ENCODE results near the gene SUMO1. TPM values are rescaled to one million over a fixed set of nuclear protein-coding genes. Genes with fewer than 3 reads are reported as not detected.
"Not testable (repeated sequence)": the region's sequence is repeated elsewhere in the genome, so short reads cannot be mapped to it uniquely, and the experiment has no call there.

SUMO1 gene
- total RNA-seq, 1 donor from 2014 or later = 65.2 TPM

GRCh38 chr2:202261531-202261930 lies 23.1 kb upstream of the SUMO1 start:
- Histone ChIP-seq H3K4me3 (ENCODE audit: low read length in 3 of 3) (no peak overlapping the region), H3K36me3 (ENCODE audit: control insufficient read depth in 3 of 3, insufficient read depth in 3 of 3, low read length in 3 of 3) (no peaks in the 10 kb centered on the region), H3K4me1 (ENCODE audit: control insufficient read depth in 3 of 3, insufficient read depth in 3 of 3, low read length in 3 of 3) (no peaks in the 10 kb centered on the region), H3K27me3 (ENCODE audit: control insufficient read depth in 3 of 3, insufficient read depth in 3 of 3, low read length in 3 of 3) (no peaks in the 10 kb centered on the region), H3K9me3 (ENCODE audit: control insufficient read depth in 3 of 3, low read length in 3 of 3) (no peaks in the 10 kb centered on the region), H3K9ac (ENCODE audit: low read depth in 1 of 3, low read length in 3 of 3) (no peak overlapping the region), H3K27ac (ENCODE audit: low read depth, low read length) (no peak overlapping the region)

GRCh38 chr2:202251494-202251893 lies 13.1 kb upstream of the SUMO1 start:
- no peak overlapping the region for H3K4me3 ChIP-seq (ENCODE audit: low read length in 3 of 3)
- H3K27ac ChIP-seq (ENCODE audit: low read depth, low read length) = peak overlapping the region; percentile 52
- no peaks in the 10 kb centered on the region for H3K27me3 ChIP-seq (ENCODE audit: control insufficient read depth in 3 of 3, insufficient read depth in 3 of 3, low read length in 3 of 3)
- peaks cover 0 to 8% (median 0%) of the 10 kb centered on the region in 3 donors for H3K4me1 ChIP-seq (ENCODE audit: control insufficient read depth in 3 of 3, insufficient read depth in 3 of 3, low read length in 3 of 3)
- H3K9ac ChIP-seq (ENCODE audit: low read depth in 1 of 3, low read length in 3 of 3) = no peak overlapping the region
- no peaks in the 10 kb centered on the region for H3K36me3 ChIP-seq (ENCODE audit: control insufficient read depth in 3 of 3, insufficient read depth in 3 of 3, low read length in 3 of 3)
- H3K9me3 ChIP-seq (ENCODE audit: control insufficient read depth in 3 of 3, low read length in 3 of 3) = no peaks in the 10 kb centered on the region

GRCh38 chr2:202249521-202250253 lies 11.3 kb upstream of the SUMO1 start:
- Histone ChIP-seq H3K27me3 (ENCODE audit: control insufficient read depth in 3 of 3, insufficient read depth in 3 of 3, low read length in 3 of 3) (no peaks in the 10 kb centered on the region), H3K4me1 (ENCODE audit: control insufficient read depth in 3 of 3, insufficient read depth in 3 of 3, low read length in 3 of 3) (peaks cover 0 to 8% (median 0%) of the 10 kb centered on the region in 3 donors), H3K9me3 (ENCODE audit: control insufficient read depth in 3 of 3, low read length in 3 of 3) (no peaks in the 10 kb centered on the region), H3K4me3 (ENCODE audit: low read length in 3 of 3) (peak overlapping the region in 2 of 3 donors; percentile 21 to 35), H3K9ac (ENCODE audit: low read depth in 1 of 3, low read length in 3 of 3) (peak overlapping the region in 2 of 3 donors; percentile 27 to 54), H3K36me3 (ENCODE audit: control insufficient read depth in 3 of 3, insufficient read depth in 3 of 3, low read length in 3 of 3) (no peaks in the 10 kb centered on the region), H3K27ac (ENCODE audit: low read depth, low read length) (peak overlapping the region; percentile 91)

GRCh38 chr2:202247710-202248109 lies 9.3 kb upstream of the SUMO1 start:
- H3K27ac ChIP-seq (ENCODE audit: low read depth, low read length); H3K9me3 ChIP-seq (ENCODE audit: control insufficient read depth in 3 of 3, low read length in 3 of 3); H3K9ac ChIP-seq (ENCODE audit: low read depth in 1 of 3, low read length in 3 of 3); H3K4me1 ChIP-seq (ENCODE audit: control insufficient read depth in 3 of 3, insufficient read depth in 3 of 3, low read length in 3 of 3); H3K27me3 ChIP-seq (ENCODE audit: control insufficient read depth in 3 of 3, insufficient read depth in 3 of 3, low read length in 3 of 3); H3K4me3 ChIP-seq (ENCODE audit: low read length in 3 of 3); H3K36me3 ChIP-seq (ENCODE audit: control insufficient read depth in 3 of 3, insufficient read depth in 3 of 3, low read length in 3 of 3): not testable (repeated sequence)

GRCh38 chr2:202237787-202238233 lies 587 bp downstream of the SUMO1 start:
- no peaks in the 10 kb centered on the region for H3K9me3 ChIP-seq (ENCODE audit: control insufficient read depth in 3 of 3, low read length in 3 of 3)
- H3K27me3 ChIP-seq (ENCODE audit: control insufficient read depth in 3 of 3, insufficient read depth in 3 of 3, low read length in 3 of 3) = no peaks in the 10 kb centered on the region
- peaks cover 9 to 24% (median 22%) of the 10 kb centered on the region in 3 donors for H3K4me1 ChIP-seq (ENCODE audit: control insufficient read depth in 3 of 3, insufficient read depth in 3 of 3, low read length in 3 of 3)
- no peaks in the 10 kb centered on the region for H3K36me3 ChIP-seq (ENCODE audit: control insufficient read depth in 3 of 3, insufficient read depth in 3 of 3, low read length in 3 of 3)
- H3K27ac ChIP-seq (ENCODE audit: low read depth, low read length) = peak overlapping the region; percentile 81
- H3K4me3 ChIP-seq (ENCODE audit: low read length in 3 of 3) = peak overlapping the region; percentile 85 to 98 (median 92)
- H3K9ac ChIP-seq (ENCODE audit: low read depth in 1 of 3, low read length in 3 of 3) = peak overlapping the region; percentile 92 to 97 (median 94)

- Histone ChIP-seq H3K9me3 (ENCODE audit: control insufficient read depth in 3 of 3, low read length in 3 of 3) (no peaks in the 10 kb centered on the region), H3K36me3 (ENCODE audit: control insufficient read depth in 3 of 3, insufficient read depth in 3 of 3, low read length in 3 of 3) (peaks cover 0 to 11% (median 0%) of the 10 kb centered on the region in 3 donors), H3K9ac (ENCODE audit: low read depth in 1 of 3, low read length in 3 of 3) (no peak overlapping the region), H3K4me1 (ENCODE audit: control insufficient read depth in 3 of 3, insufficient read depth in 3 of 3, low read length in 3 of 3) (peaks cover 0 to 6% (median 0%) of the 10 kb centered on the region in 3 donors), H3K27ac (ENCODE audit: low read depth, low read length) (no peak overlapping the region), H3K4me3 (ENCODE audit: low read length in 3 of 3) (no peak overlapping the region), H3K27me3 (ENCODE audit: control insufficient read depth in 3 of 3, insufficient read depth in 3 of 3, low read length in 3 of 3) (no peaks in the 10 kb centered on the region)
Measured at GRCh38 chr2:202221873-202222272, 16.5 kb downstream of the SUMO1 start.

- H3K4me1 ChIP-seq (ENCODE audit: control insufficient read depth in 3 of 3, insufficient read depth in 3 of 3, low read length in 3 of 3) = no peaks in the 10 kb centered on the region
- peaks cover 0 to 16% (median 6%) of the 10 kb centered on the region in 3 donors for H3K36me3 ChIP-seq (ENCODE audit: control insufficient read depth in 3 of 3, insufficient read depth in 3 of 3, low read length in 3 of 3)
- no peaks in the 10 kb centered on the region for H3K9me3 ChIP-seq (ENCODE audit: control insufficient read depth in 3 of 3, low read length in 3 of 3)
Measured at GRCh38 chr2:202215179-202215578, 23.2 kb downstream of the SUMO1 start.

GRCh38 chr2:202208526-202208925 lies 29.9 kb downstream of the SUMO1 start:
- Histone ChIP-seq H3K36me3 (ENCODE audit: control insufficient read depth in 3 of 3, insufficient read depth in 3 of 3, low read length in 3 of 3) (peaks cover 0 to 16% (median 11%) of the 10 kb centered on the region in 3 donors), H3K27ac (ENCODE audit: low read depth, low read length) (no peak overlapping the region), H3K4me1 (ENCODE audit: control insufficient read depth in 3 of 3, insufficient read depth in 3 of 3, low read length in 3 of 3) (no peaks in the 10 kb centered on the region), H3K9ac (ENCODE audit: low read depth in 1 of 3, low read length in 3 of 3) (no peak overlapping the region), H3K27me3 (ENCODE audit: control insufficient read depth in 3 of 3, insufficient read depth in 3 of 3, low read length in 3 of 3) (no peaks in the 10 kb centered on the region), H3K4me3 (ENCODE audit: low read length in 3 of 3) (no peak overlapping the region), H3K9me3 (ENCODE audit: control insufficient read depth in 3 of 3, low read length in 3 of 3) (no peaks in the 10 kb centered on the region)

More at GRCh38 chr2:202215179-202215578, 23.2 kb downstream of the SUMO1 start:
- Histone ChIP-seq H3K4me3 (ENCODE audit: low read length in 3 of 3) (no peak overlapping the region), H3K27ac (ENCODE audit: low read depth, low read length) (no peak overlapping the region), H3K27me3 (ENCODE audit: control insufficient read depth in 3 of 3, insufficient read depth in 3 of 3, low read length in 3 of 3) (no peaks in the 10 kb centered on the region), H3K9ac (ENCODE audit: low read depth in 1 of 3, low read length in 3 of 3) (no peak overlapping the region)

- Histone ChIP-seq H3K27ac (ENCODE audit: low read depth, low read length) (no peak overlapping the region), H3K4me1 (ENCODE audit: control insufficient read depth in 3 of 3, insufficient read depth in 3 of 3, low read length in 3 of 3) (no peaks in the 10 kb centered on the region), H3K9me3 (ENCODE audit: control insufficient read depth in 3 of 3, low read length in 3 of 3) (no peaks in the 10 kb centered on the region), H3K9ac (ENCODE audit: low read depth in 1 of 3, low read length in 3 of 3) (no peak overlapping the region), H3K4me3 (ENCODE audit: low read length in 3 of 3) (no peak overlapping the region), H3K36me3 (ENCODE audit: control insufficient read depth in 3 of 3, insufficient read depth in 3 of 3, low read length in 3 of 3) (peaks cover 0 to 10% (median 4%) of the 10 kb centered on the region in 3 donors), H3K27me3 (ENCODE audit: control insufficient read depth in 3 of 3, insufficient read depth in 3 of 3, low read length in 3 of 3) (no peaks in the 10 kb centered on the region)
Measured at GRCh38 chr2:202204855-202205254, 33.5 kb downstream of the SUMO1 start.

GRCh38 chr2:202203348-202203747 lies 35.0 kb downstream of the SUMO1 start:
- H3K9me3 ChIP-seq (ENCODE audit: control insufficient read depth in 3 of 3, low read length in 3 of 3) = no peaks in the 10 kb centered on the region
- no peaks in the 10 kb centered on the region for H3K4me1 ChIP-seq (ENCODE audit: control insufficient read depth in 3 of 3, insufficient read depth in 3 of 3, low read length in 3 of 3)
- peaks cover 0 to 5% (median 2%) of the 10 kb centered on the region in 3 donors for H3K36me3 ChIP-seq (ENCODE audit: control insufficient read depth in 3 of 3, insufficient read depth in 3 of 3, low read length in 3 of 3)
- H3K4me3 ChIP-seq (ENCODE audit: low read length in 3 of 3) = no peak overlapping the region
- H3K27me3 ChIP-seq (ENCODE audit: control insufficient read depth in 3 of 3, insufficient read depth in 3 of 3, low read length in 3 of 3) = no peaks in the 10 kb centered on the region
- no peak overlapping the region for H3K27ac ChIP-seq (ENCODE audit: low read depth, low read length)
- no peak overlapping the region for H3K9ac ChIP-seq (ENCODE audit: low read depth in 1 of 3, low read length in 3 of 3)
